Neuronal stem cell (in vitro differentiated cells): Measurements from ENCODE around the gene RTN4RL1.

Experiments used
- DNase-seq: peaks from one replicate; pipeline ENCODE4 v3.0.0-alpha.2; 2013; ENCODE audit warnings: low spot score
- H2AFZ ChIP-seq: one replicate; pipeline ENCODE4 v1.6.1; 2013; ENCODE audit warnings: mild to moderate bottlenecking, low read length, inconsistent platforms
- H2AK5ac ChIP-seq: 2 replicates; pipeline ENCODE4 v1.6.1; 2013; ENCODE audit warnings: low read depth, mild to moderate bottlenecking, inconsistent platforms, low read length, moderate library complexity, mixed read lengths
- H2BK120ac ChIP-seq: 2 replicates; pipeline ENCODE4 v1.6.1; 2013; ENCODE audit warnings: low read depth, mild to moderate bottlenecking, inconsistent platforms, low read length, moderate library complexity, mixed read lengths
- H2BK12ac ChIP-seq: one replicate; pipeline ENCODE4 v1.6.1; 2013; ENCODE audit warnings: low read length, inconsistent platforms
- H2BK15ac ChIP-seq: 2 replicates; pipeline ENCODE4 v1.6.1; 2013; ENCODE audit warnings: mild to moderate bottlenecking, low read length, inconsistent platforms, mixed read lengths
- H2BK5ac ChIP-seq: one replicate; pipeline ENCODE4 v1.6.1; 2013; ENCODE audit warnings: inconsistent platforms, mild to moderate bottlenecking, low read length, moderate library complexity
- H3K14ac ChIP-seq: one replicate; pipeline ENCODE4 v1.6.1; 2013; ENCODE audit warnings: low read length, inconsistent platforms
- H3K18ac ChIP-seq: 2 replicates; pipeline ENCODE4 v1.6.1; 2013; ENCODE audit warnings: low read length, inconsistent platforms
- H3K23ac ChIP-seq: 2 replicates; pipeline ENCODE4 v1.6.1; 2013; ENCODE audit warnings: low read depth, mild to moderate bottlenecking, mixed read lengths, low read length, inconsistent platforms; ENCODE audit not compliant: poor library complexity
- H3K27ac ChIP-seq: replicated peaks from 3 replicates; pipeline ENCODE4 v1.5.1; 2013; ENCODE audit warnings: low read length, inconsistent platforms
- H3K27me3 ChIP-seq, 3 experiments: 2 replicates each; pipeline ENCODE4 v1.6.1; 2013; ENCODE audit warnings: low read length in 3 of 3, mild to moderate bottlenecking in 2 of 3, inconsistent platforms in 1 of 3, low read depth in 1 of 3, mixed read lengths in 1 of 3, moderate library complexity in 1 of 3; ENCODE audit not compliant: control insufficient read depth in 3 of 3, insufficient read depth in 3 of 3
- H3K36me3 ChIP-seq, 2 donors: replicated peaks in 1 of 2; 2 replicates each; pipeline ENCODE4 v1.6.1; 2013; ENCODE audit warnings: low read length in 2 of 2; ENCODE audit not compliant: control insufficient read depth in 2 of 2, insufficient read depth in 2 of 2
- H3K4ac ChIP-seq: 2 replicates; pipeline ENCODE4 v1.6.1; 2013; ENCODE audit warnings: inconsistent platforms, mild to moderate bottlenecking, low read length, moderate library complexity
- H3K4me1 ChIP-seq, 2 donors: 1 replicate in 1 of 2; 2 replicates in 1 of 2; pipeline ENCODE4 v1.6.1; 2013; ENCODE audit warnings: low read length in 2 of 2, low read depth in 1 of 2; ENCODE audit not compliant: control insufficient read depth in 2 of 2, insufficient read depth in 1 of 2
- H3K4me2 ChIP-seq: one replicate; pipeline ENCODE4 v1.6.1; 2013; ENCODE audit warnings: mild to moderate bottlenecking, low read length, inconsistent platforms; ENCODE audit not compliant: insufficient read depth, poor library complexity, severe bottlenecking
- H3K4me3 ChIP-seq, 2 donors: 2 replicates each; pipeline ENCODE4 v1.5.1; 2013; ENCODE audit warnings: low read length in 2 of 2, mild to moderate bottlenecking in 2 of 2, inconsistent platforms in 1 of 2, moderate library complexity in 1 of 2
- H3K79me1 ChIP-seq: one replicate; pipeline ENCODE4 v1.6.1; 2013; ENCODE audit warnings: low read depth, mild to moderate bottlenecking, inconsistent platforms, low read length, moderate library complexity
- H3K9ac ChIP-seq: one replicate; pipeline ENCODE4 v1.6.1; 2013; ENCODE audit warnings: mild to moderate bottlenecking, low read depth, low read length, inconsistent platforms; ENCODE audit not compliant: poor library complexity
- H3K9me3 ChIP-seq, 2 donors: replicated peaks in 1 of 2; 2 replicates each; pipeline versions ENCODE3 to v1.6.1; 2013; ENCODE audit warnings: low read length in 2 of 2, mild to moderate bottlenecking in 2 of 2, inconsistent platforms in 1 of 2, low read depth in 1 of 2, mixed read lengths in 1 of 2, moderate library complexity in 1 of 2; ENCODE audit not compliant: control insufficient read depth in 2 of 2, insufficient read depth in 1 of 2
- H4K8ac ChIP-seq: one replicate; pipeline ENCODE4 v1.6.1; 2013; ENCODE audit warnings: low read depth, mild to moderate bottlenecking, inconsistent platforms, low read length, moderate library complexity
- H4K91ac ChIP-seq: one replicate; pipeline ENCODE4 v1.6.1; 2013; ENCODE audit warnings: low read length, low read depth, mild to moderate bottlenecking, inconsistent platforms; ENCODE audit not compliant: poor library complexity
- WGBS, 2 donors: extraction: QIAGEN DNeasy Blood & Tissue Kit; methylation state at CpG; one replicate each; pipeline ENCODE4 v1.1.7; 2013; ENCODE audit warnings: missing lambda C conversion rate in 2 of 2, mixed read lengths in 1 of 2; ENCODE audit not compliant: insufficient read length in 2 of 2, insufficient replicate concordance in 1 of 2; ENCODE audit errors: extremely low coverage in 2 of 2; 5-methylcytosine and 5-hydroxymethylcytosine counted together

Gene RTN4RL1

DNA sequence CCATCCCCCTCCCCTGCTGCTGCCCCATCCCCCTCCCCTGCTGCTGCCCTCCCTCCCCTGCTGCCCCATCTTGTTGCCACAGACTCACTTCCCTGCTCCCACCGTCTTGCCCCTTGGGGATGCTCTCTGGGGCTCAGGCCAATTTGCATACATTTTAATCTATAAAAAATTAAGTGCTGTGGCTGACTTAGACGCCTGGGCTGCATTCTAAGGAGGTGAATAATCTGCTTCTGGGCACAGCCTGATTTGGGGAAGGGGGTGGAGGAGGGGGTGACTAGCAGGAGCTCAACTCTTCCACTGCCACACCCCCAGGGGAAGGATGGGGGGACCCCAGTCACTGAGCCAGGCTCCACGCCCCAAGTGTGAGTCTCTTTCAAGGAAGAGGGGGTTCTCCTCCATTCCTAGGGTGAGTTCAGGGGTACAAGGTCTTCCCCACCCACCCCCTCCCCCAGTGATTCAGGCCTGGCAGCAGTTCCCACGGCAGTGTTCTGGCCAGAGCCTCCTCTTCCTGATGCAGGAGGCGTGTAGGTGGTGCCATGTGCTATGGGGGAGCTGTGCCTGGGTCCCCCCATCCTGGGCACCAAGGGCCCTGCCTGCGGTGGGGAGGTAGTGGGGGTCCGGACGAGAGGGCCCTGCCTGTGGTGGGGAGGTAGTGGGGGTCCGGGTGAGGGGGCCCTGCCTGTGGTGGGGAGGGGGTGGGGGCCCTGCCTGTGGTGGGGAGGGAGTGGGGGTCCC is 9.8 kb upstream of the RTN4RL1 start:
- H2BK120ac ChIP-seq = no peak overlapping the region
- peak overlapping the region; percentile 96 for H2AK5ac ChIP-seq
- peaks cover 11 to 16% of the 10 kb centered on the region in 2 donors for H3K36me3 ChIP-seq
- H3K18ac ChIP-seq = peak overlapping the region; percentile 27
- H3K9ac ChIP-seq = no peak overlapping the region
- no peak overlapping the region for H3K4me2 ChIP-seq
- no peaks in the 10 kb centered on the region for H3K27me3 ChIP-seq
- H2BK12ac ChIP-seq = no peak overlapping the region
- no peaks in the 10 kb centered on the region for H3K9me3 ChIP-seq
- H3K79me1 ChIP-seq = peaks cover 6% of the 10 kb centered on the region
- peak overlapping the region; percentile 80 for H2BK5ac ChIP-seq
- no peak overlapping the region for H3K14ac ChIP-seq
- H2AFZ ChIP-seq = no peak overlapping the region
- H3K23ac ChIP-seq = no peak overlapping the region
- H2BK15ac ChIP-seq = peak overlapping the region; percentile 43
- WGBS, 2 donors = no CpG with 5 or more reads among the region's 9 CpGs
- no peak overlapping the region for H4K91ac ChIP-seq
- no peak for DNase-seq
- H3K4ac ChIP-seq = no peak overlapping the region
- H3K4me1 ChIP-seq = peaks cover 9 to 12% of the 10 kb centered on the region in 2 donors
- H3K27ac ChIP-seq = no peak overlapping the region
- no peak overlapping the region for H4K8ac ChIP-seq
- H3K4me3 ChIP-seq = no peak overlapping the region

DNA sequence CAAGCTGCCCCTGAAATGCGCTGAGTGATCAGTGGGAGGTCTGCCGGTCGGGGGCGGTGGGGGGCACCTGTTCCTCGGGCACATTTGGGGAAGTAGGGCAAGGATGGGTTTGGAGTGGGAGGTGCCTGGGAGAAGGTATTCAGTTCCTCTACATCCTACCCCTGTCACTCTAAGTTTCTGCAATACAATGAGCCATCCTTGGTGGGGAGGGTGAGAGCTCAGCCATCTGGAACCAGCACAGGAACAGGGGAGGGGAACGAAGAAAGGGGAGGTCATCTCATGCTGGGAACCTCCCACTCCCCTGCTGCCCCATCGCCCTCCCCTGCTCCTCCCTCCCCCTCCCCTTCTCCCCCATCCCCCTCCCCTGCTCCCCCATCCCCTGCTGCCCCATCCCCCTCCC is 9.0 kb upstream of the RTN4RL1 start:
- peak overlapping the region; percentile 1 for H3K18ac ChIP-seq
- H2BK12ac ChIP-seq = no peak overlapping the region
- no peak overlapping the region for H2BK15ac ChIP-seq
- peaks cover 0 to 4% (median 3%) of the 10 kb centered on the region in 3 experiments for H3K27me3 ChIP-seq
- no peaks in the 10 kb centered on the region for H3K9me3 ChIP-seq
- no peak overlapping the region for H2AK5ac ChIP-seq
- no peak overlapping the region for H3K23ac ChIP-seq
- H3K36me3 ChIP-seq = peaks cover 11 to 16% of the 10 kb centered on the region in 2 donors
- no peak for DNase-seq
- no peak overlapping the region for H3K9ac ChIP-seq
- no CpG with 5 or more reads among the region's 7 CpGs for WGBS, 2 donors
- peak overlapping the region; percentile 76 for H2BK5ac ChIP-seq
- no peak overlapping the region for H3K4me3 ChIP-seq
- H2BK120ac ChIP-seq = no peak overlapping the region
- H2AFZ ChIP-seq = no peak overlapping the region
- H3K14ac ChIP-seq = no peak overlapping the region
- no peak overlapping the region for H3K4me2 ChIP-seq
- H3K4ac ChIP-seq = no peak overlapping the region
- H3K4me1 ChIP-seq = peaks cover 12% of the 10 kb centered on the region in 2 donors
- H4K91ac ChIP-seq = no peak overlapping the region
- H3K27ac ChIP-seq = peak overlapping the region; percentile 60
- H4K8ac ChIP-seq = no peak overlapping the region
- peaks cover 6% of the 10 kb centered on the region for H3K79me1 ChIP-seq

DNA sequence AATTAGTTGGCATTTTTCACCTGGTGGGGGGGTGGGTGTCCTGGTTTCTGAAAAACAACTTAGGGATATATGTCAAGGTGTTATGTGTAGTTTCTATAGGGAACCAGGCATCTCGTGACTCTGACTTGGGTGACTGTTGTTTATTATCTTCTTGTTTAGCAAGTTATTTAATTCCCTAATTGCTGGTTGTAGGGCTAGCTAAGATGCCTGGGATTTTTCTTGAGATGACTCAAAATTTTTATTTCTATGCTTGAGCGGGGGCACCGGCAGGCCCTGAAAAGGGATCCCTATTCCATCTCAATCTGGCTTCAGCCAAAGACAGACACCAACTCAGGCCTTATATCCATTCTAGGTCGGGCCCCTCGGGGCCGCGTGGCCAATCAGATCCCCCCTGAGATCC is 8.0 kb upstream of the RTN4RL1 start:
- Histone ChIP-seq H2BK120ac (peak overlapping the region; percentile 61), H3K23ac (no peak overlapping the region), H3K79me1 (peaks cover 6% of the 10 kb centered on the region), H2AK5ac (peak overlapping the region; percentile 91), H3K4me1 (peaks cover 16% of the 10 kb centered on the region in 2 donors), H3K9ac (no peak overlapping the region), H4K91ac (no peak overlapping the region), H3K4ac (no peak overlapping the region), H2BK15ac (no peak overlapping the region), H3K14ac (no peak overlapping the region), H3K9me3 (no peaks in the 10 kb centered on the region), H2AFZ (no peak overlapping the region), H3K27me3 (peaks cover 0 to 14% (median 12%) of the 10 kb centered on the region in 3 experiments), H4K8ac (no peak overlapping the region), H3K27ac (no peak overlapping the region), H3K4me3 (no peak overlapping the region), H3K4me2 (no peak overlapping the region), H2BK12ac (peak overlapping the region; percentile 85), H3K18ac (no peak overlapping the region), H3K36me3 (peaks cover 9 to 16% of the 10 kb centered on the region in 2 donors), H2BK5ac (peak overlapping the region; percentile 76)
- DNase-seq = no peak
- no CpG with 5 or more reads among the region's 7 CpGs for WGBS, 2 donors

DNA sequence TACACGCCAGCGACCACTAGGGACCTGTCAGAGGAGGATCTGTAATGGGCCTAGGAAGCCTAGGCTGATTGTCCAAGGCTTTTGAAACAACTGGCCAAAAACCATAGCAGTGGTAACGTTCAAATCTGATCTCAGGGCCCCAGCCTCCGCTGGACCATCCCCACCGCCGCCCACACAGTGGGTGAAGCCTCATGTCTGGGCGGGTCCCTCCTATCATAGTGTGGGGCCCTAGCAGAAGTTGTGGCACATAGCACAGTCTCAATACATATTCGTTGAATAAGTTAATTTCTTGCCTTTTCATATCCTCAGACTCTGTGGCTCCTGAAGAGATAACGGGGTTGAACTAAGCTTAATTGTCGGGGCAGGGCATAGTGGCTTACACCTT is 5.6 kb upstream of the RTN4RL1 start:
- peak overlapping the region; percentile 86 to 97 for H3K4me3 ChIP-seq
- peaks cover 3 to 4% of the 10 kb centered on the region in 2 donors for H3K9me3 ChIP-seq
- H3K18ac ChIP-seq = no peak overlapping the region
- H3K4ac ChIP-seq = no peak overlapping the region
- H2BK12ac ChIP-seq = no peak overlapping the region
- no peaks in the 10 kb centered on the region for H3K36me3 ChIP-seq
- H4K91ac ChIP-seq = no peak overlapping the region
- H3K9ac ChIP-seq = peak overlapping the region; percentile 45
- H2AK5ac ChIP-seq = no peak overlapping the region
- no peak overlapping the region for H2BK15ac ChIP-seq
- H3K27me3 ChIP-seq = peaks cover 0 to 35% (median 28%) of the 10 kb centered on the region in 3 experiments
- peaks cover 6% of the 10 kb centered on the region for H3K79me1 ChIP-seq
- H2AFZ ChIP-seq = peak overlapping the region; percentile 88
- no peak overlapping the region for H3K14ac ChIP-seq
- peak; percentile 61 for DNase-seq
- H3K23ac ChIP-seq = no peak overlapping the region
- H3K27ac ChIP-seq = no peak overlapping the region
- H2BK120ac ChIP-seq = no peak overlapping the region
- H3K4me2 ChIP-seq = peak overlapping the region; percentile 99
- WGBS, 2 donors = no CpG with 5 or more reads among the region's 10 CpGs
- no peak overlapping the region for H4K8ac ChIP-seq
- H3K4me1 ChIP-seq = peaks cover 16% of the 10 kb centered on the region in 2 donors
- no peak overlapping the region for H2BK5ac ChIP-seq
